Measurements from ENCODE around the gene QRICH2. TPM values are rescaled to one million over a fixed set of nuclear protein-coding genes. Genes with fewer than 3 reads are reported as not detected.

The QRICH2 gene
- total and polyA plus RNA-seq, 9 of the 15 experiments (the other 6 are each of a cell fraction or from before 2014, with no cell fraction given), result 0.03 to 1.6 (median 0.81) TPM

- in situ Hi-C loops (cut with MboI), result no loop called here
- H4K20me1 ChIP-seq (replicated peaks; ENCODE audit: control insufficient read depth, insufficient read depth, low read length), result no peaks in the 10 kb centered on the region
- peaks cover 7% of the 10 kb centered on the region; the same call in 2 of the 3 replicates for H3K36me3 ChIP-seq (ENCODE audit: control insufficient read depth, insufficient read depth, low read length)
- H3K79me2 ChIP-seq (ENCODE audit: control insufficient read depth, insufficient read depth, low read length), result peaks cover 75% of the 10 kb centered on the region
- no peak overlapping the region for H2AFZ ChIP-seq (ENCODE audit: low read depth, low read length)
- intact Hi-C loops (cut with micrococcal nuclease), result no loop called here
- FAIRE-seq, result no peak
- H3K27ac ChIP-seq (ENCODE audit: extremely low read depth, low read depth, low read length), result peak overlapping the region; percentile 23; the same call in 1 of the 3 replicates
- H3K9me3 ChIP-seq (replicated peaks; ENCODE audit: control insufficient read depth, insufficient read depth, low read depth, low read length), result no peaks in the 10 kb centered on the region
- 60% methylated on average over 2 of the region's 2 CpGs for WGBS (ENCODE audit: insufficient coverage, low coverage, missing lambda C conversion rate)
- H3K27me3 ChIP-seq (ENCODE audit: control insufficient read depth in 2 of 2, insufficient read depth in 2 of 2, low read length in 2 of 2), result no peaks in the 10 kb centered on the region
- H3K4me2 ChIP-seq (ENCODE audit: insufficient read depth, low read length), result no peak overlapping the region
- peaks cover 19% of the 10 kb centered on the region in 2 experiments; a peak in 4 of 5 replicates for H3K4me1 ChIP-seq (replicated peaks in 1 of 2; ENCODE audit: control insufficient read depth in 2 of 2, insufficient read depth in 2 of 2, low read length in 2 of 2)
- no peak for DNase-seq (ENCODE audit: extremely low read depth in 1 of 4, low spot score in 3 of 4)
- CTCF ChIA-PET (ENCODE audit: low intra/inter-chr PET ratio), result interaction anchor here (0.7 kb wide), 1 partner anchor 101 kb away, joined by 3 read pairs; no protein-coding TSS in a partner anchor
- H3K9me1 ChIP-seq (ENCODE audit: control insufficient read depth, insufficient read depth, low read length), result no peaks in the 10 kb centered on the region
- H3K9ac ChIP-seq (ENCODE audit: insufficient read depth in 1 of 2, low read depth in 2 of 2, low read length in 2 of 2), result peak overlapping the region in 1 of 2 experiments; percentile 40; a peak in 1 of 4 replicates
- no peak overlapping the region for H3K4me3 ChIP-seq
- BruUV-seq (replicated peaks), result no TSS peak
- POLR2A ChIA-PET, result interaction anchor here (1.4 to 2.7 kb wide), 3 partner anchors 24 to 37 kb away, joined by 4 to 11 read pairs (median 7); no protein-coding TSS in a partner anchor
- no peak for ATAC-seq
- TF ChIP-seq ZNF239 (CRISPR knock-in tag; IDR thresholded peaks at IDR 0.05), result no peak
- TF ChIP-seq MAFK (IDR thresholded peaks at IDR 0.05; ENCODE audit: low read length), result peak; percentile 4; the same call in 1 of the 2 replicates
- TF ChIP-seq MEIS2 (IDR thresholded peaks at IDR 0.05; ENCODE audit: partially characterized antibody), result peak; percentile 75
- no peak for TF ChIP-seq ZNF146 (CRISPR knock-in tag; IDR thresholded peaks at IDR 0.05; ENCODE audit: unreplicated experiment)
- no peak for TF ChIP-seq ZFP30 (CRISPR knock-in tag; IDR thresholded peaks at IDR 0.05; ENCODE audit: borderline replicate concordance)
- TF ChIP-seq THRAP3 (IDR thresholded peaks at IDR 0.05; ENCODE audit: borderline replicate concordance), result no peak
- no peak for TF ChIP-seq PBX2 (CRISPR knock-in tag; IDR thresholded peaks at IDR 0.05; ENCODE audit: low read depth)
- TF ChIP-seq PBX2 (tag; conservative IDR thresholded peaks at IDR 0.05; ENCODE audit: low read depth), result peak; percentile 74
- TF ChIP-seq SMAD2 (IDR thresholded peaks at IDR 0.05; ENCODE audit: low read depth, low read length), result no peak
- TF ChIP-seq POLR2G (IDR thresholded peaks at IDR 0.05; ENCODE audit: low read depth, low read length), result no peak
- no peak for TF ChIP-seq MCM2 (IDR thresholded peaks at IDR 0.05; ENCODE audit: low read depth)
- no peak for TF ChIP-seq ZNF3 (CRISPR knock-in tag; IDR thresholded peaks at IDR 0.05)
- TF ChIP-seq MCM3 (IDR thresholded peaks at IDR 0.05), result no peak
- TF ChIP-seq KDM1A (IDR thresholded peaks at IDR 0.05), result no peak
- no peak for TF ChIP-seq SMAD4 (CRISPR knock-in tag; conservative IDR thresholded peaks at IDR 0.05)
- no peak for TF ChIP-seq CHD1 (IDR thresholded peaks at IDR 0.05; ENCODE audit: low read length)
- TF ChIP-seq NFE2 (IDR thresholded peaks at IDR 0.05; ENCODE audit: low read depth), result peak; percentile 82
- TF ChIP-seq ZMIZ1 (IDR thresholded peaks at IDR 0.05; ENCODE audit: low read depth in 2 of 2, low read length in 2 of 2), result no peak
Measured at GRCh38 chr17:76232342-76232741, 75.7 kb downstream of the QRICH2 start.

Data from K562 (cell line).